PC-3 (cell line): ENCODE data around the gene CELA3A.

Experiments used
- CTCF ChIP-seq: fragments of 300-600 bp; sonication (generic); conservative IDR thresholded peaks from 2 replicates; pipeline ENCODE4 v1.5.1; 2017; ENCODE audit warnings: antibody characterized with exemption, low read depth, mild to moderate bottlenecking, low read length
- EZH2 ChIP-seq: fragments of 300-600 bp; sonication (generic); IDR thresholded peaks from one replicate; pipeline ENCODE4 v1.6.1; 2017; ENCODE audit warnings: antibody characterized with exemption, mild to moderate bottlenecking, low read length; ENCODE audit not compliant: unreplicated experiment

DNA sequence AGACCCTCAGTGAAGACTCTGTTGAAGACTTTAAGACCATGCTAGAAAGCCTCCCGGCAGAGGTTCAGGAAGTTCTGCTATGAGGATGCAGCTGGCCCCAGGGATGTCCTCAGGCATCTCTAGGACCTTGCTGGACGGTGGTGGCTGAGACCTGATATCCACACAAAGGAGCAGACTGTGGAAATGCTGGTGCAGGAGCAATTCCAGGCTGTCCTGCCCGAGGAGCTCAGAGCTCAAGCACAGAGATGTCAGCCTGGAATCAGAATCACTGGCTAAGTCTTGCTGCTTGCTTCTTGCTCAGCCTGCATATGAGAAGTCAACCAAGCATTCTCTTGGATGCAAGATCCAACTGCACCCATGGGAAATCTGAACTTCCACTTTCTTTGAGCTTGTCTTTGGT lies 29.0 kb downstream of the CELA3A start:
- TF ChIP-seq CTCF = no peak
- no peak for TF ChIP-seq EZH2
